GF-D8 (cell line): ENCODE results near the gene COL25A1.
"Not testable (repeated sequence)": the region's sequence is repeated elsewhere in the genome, so short reads cannot be mapped to it uniquely, and the experiment has no call there.

ENCODE experiments used
- DNase-seq: peaks from one replicate; lab custom pipeline; 2025; lab: John Stamatoyannopoulos, UW

COL25A1 gene

DNA sequence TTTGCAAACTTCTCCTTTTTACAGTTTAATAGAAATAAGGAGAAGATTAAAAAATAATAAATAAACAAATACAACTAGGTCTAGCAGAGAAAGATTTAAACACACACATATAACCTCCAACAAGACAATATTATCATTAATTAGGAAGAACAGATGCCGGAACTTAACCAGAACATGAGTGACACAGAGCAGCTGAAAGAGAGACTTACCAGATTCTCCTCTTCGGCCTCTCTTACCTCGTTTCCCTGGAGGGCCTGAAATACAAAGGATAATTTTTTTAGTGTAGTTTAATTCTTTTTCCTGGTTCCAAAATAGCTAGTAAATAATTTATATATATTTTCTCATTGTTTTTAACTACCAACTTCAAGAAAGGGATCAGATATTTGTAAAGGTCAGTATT, 252.5 kb downstream of the COL25A1 start:
- DNase-seq: no peak

DNA sequence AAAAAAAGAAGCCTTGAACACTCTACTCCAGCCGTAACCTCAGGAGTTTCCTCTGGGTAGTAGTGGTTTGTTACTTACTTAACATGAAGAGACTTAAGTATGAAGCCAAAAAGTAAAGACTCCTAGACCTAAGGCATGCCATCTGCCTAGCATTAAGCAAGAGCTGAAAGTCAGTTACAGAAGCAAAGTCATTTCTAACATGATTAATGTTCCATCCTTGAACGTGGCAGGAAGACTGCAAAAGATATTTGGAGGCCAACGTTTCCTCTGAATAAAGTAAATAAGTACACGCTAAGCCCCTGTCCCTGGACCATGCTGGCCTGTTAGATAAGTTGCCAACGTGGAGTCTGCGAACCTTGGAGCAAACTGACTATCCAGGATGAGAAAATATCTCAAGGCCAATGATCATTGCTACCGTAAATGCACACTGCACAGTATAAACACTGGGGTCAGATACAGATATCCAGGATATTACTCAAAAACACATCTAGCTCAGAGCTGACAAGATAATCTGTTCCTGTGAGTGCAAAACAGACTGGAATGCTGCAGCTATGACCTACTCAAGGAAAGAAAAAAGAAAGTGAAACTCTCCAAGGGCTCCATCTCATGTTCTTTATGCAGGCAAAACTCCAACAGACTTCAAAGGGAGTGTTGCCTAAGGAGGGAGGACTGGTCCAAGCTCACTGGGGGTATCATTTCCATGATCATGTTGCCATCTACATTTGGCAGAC, 255.8 kb downstream of the COL25A1 start:
- no peak for DNase-seq

DNA sequence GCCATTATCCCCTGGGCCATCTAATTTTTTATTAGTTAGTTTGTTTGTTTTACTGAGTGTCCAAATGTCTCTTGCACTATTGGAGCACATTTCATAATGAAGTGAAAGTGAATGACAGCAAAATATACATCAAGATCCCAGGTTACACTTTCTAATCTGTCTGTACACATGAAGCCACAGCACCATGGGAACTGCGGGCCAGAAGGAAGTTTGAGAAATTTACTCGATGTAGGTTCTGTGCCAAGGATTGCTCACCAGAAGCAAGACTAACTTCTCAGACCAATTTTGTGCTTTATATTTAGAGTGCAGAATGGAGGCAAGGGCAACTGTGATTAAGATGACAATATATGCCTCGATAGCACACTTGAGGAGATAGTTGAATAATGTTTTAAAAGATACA, 258.0 kb downstream of the COL25A1 start:
- no peak for DNase-seq

DNA sequence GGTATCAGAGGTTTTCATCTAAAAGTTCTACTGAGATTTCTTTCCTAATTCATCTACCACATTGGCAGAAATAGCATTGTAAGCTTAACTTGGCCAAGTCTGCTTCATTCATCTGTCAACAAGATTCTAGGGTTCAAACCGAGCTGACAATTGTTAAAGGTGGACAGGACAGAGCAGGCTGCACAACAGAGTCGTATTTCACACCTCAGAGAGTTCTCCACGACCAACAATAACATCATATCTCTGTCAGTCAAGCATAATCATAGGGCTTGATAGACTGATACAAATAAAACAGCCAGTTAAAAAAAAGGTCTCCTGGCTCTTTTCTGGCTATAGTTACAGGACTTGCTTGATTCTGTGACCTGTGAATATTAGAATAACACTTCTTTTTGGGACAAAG, 259.2 kb downstream of the COL25A1 start:
- DNase-seq: no peak

DNA sequence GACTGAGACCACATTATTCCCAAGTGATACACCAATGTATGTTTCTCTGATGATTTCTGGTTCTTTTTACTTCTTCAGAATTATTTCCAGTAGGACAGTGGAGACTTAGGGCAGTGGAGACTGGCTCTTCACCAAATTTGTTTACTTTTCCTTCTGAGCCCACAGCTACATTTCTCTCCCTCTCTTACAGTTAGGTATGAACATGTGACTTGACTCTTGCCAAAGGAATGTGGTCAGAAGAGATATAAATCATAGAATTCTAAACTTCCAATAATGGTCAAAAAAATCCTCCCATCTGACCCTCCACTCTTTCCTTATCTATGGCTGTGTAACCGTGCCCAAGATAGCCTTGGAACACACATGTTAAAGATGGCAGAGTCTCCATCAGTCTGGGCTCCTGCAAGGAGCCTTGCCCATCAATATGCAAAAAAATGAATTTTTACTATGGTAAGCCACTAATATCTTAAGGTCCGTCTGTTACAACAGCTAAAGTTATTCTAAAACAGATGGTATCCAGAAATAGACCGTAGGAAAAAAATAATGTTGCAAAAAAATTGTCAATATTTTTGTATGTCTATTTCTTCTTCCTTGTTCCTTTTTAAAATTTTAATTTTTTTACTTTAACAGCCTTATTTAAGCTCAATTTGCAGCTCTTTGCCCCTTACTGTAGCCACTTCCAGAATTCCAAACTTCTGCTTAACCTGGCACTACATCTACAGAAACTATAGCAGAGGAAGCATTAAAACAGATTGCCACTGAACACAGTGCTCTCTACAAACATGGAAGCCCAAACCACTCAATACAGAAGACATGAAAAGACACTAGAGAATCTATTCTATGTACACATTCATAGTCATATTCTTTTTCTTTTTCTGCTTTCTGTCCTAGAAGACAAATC, 260.7 kb downstream of the COL25A1 start:
- DNase-seq: no peak

DNA sequence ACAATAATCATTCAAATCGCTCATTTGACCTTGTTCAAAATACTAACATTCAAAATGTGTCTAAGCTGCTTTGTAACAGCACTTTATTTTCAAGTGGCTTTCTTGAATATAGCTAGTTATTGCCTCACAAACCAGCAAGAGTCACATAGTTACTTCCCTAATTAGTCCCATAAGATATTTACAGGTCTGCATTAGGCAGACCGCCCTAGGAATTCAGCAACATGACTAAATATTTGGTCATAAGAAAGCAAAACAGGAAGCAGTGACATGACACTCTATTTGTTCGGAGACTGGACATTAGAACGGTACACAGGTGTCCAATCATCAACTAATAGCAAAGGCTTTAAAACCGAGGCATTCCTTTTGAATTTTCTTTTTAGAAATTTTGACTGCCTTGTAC, 262.0 kb downstream of the COL25A1 start:
- no peak for DNase-seq

DNA sequence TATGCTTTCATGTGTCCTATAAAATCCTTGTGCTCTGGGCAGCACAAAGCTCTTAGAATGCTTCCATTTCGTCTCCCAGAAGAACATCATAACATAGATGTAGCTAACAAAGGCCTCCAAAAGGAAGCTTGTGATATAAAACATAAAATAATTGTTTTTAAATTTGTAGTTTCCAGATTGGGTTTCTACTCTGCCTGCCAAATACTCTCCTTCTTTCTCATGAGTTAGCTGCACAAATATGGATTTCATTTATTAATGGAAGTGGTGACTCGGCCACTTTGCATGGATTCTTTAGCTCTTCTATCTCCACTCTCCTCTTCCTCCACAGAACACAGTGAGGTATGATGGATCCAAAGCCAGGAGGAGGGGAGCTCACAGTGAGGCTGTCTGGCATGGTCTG, 265.4 kb downstream of the COL25A1 start:
- DNase-seq: no peak

DNA sequence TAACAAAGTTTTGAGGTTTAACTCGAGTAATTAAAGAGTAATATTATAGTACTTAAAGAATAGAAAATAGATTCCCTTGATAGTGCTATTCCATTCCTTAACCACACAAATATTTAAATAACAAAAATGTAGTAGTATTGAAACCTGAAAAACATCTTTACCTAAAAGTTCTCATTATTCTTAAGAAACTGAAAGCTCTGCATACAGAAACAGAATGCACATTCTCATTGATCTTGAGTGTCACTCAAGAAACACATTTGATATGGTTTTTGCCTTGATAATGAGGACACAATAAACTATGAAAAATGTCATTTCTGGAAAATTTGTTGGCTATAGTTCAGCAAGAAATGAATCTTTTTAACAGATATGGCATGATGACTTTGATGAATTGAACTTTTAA, 268.5 kb downstream of the COL25A1 start:
- DNase-seq: no peak

DNA sequence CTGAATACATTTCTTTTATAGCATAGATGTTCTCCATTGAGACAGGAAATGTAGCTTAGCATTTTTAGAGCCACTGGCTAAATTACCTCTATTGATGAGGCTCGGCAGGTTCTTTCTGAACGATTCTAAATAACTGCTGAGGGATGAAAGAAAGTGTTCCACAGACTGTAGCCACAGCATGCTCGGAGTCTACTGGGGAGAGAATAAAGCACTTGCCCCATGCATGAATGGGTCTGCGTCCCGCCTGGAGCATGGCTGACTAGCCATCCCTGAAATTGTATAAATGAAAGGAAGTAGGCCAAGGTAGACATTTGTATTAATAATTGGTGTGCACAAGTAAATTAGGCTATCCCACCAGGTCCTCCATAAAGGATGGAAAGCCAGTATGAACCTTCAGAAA, 269.8 kb downstream of the COL25A1 start:
- no peak for DNase-seq

DNA sequence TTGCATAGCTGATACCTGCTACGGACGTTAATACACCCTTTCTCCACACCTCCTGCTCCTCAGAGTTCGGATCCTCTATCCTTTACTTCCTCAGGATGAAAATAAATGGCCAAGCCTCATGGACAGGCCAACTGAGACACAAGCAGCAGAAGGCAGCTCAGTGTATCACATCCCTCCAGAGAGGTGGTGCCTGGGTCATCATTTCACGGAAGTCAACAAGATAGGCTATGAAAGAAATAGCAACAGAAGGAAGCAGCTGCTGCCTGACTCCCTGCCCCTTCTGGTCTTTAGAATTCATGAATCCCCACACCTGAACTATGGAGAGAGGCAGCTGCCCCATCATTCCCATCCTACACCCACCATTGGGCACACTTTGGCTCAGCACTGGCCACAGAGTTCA, 272.5 kb downstream of the COL25A1 start:
- no peak for DNase-seq

DNA sequence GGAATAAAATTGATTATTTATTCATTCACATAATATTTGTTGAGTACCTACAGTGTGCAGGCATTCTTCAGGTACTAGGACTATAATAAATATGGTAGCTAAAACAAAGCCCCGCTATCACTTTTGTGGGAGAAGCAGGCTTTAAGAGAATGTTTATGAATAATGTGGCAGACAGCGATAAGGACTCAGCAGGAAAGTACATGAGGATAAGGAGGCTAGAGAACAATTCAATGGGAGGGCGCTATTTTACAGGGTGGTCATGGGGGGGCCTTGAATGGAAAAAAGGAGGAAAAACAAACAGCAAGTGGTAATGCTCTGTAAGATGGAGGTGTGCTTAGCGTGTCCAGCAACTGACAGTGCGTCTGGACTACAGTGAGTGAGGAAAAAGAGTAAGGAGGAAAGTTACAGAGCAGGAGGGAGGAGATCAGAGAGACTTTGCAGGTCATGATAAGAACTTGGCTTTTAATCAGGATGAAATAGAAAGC, 275.4 kb downstream of the COL25A1 start:
- DNase-seq: no peak

DNA sequence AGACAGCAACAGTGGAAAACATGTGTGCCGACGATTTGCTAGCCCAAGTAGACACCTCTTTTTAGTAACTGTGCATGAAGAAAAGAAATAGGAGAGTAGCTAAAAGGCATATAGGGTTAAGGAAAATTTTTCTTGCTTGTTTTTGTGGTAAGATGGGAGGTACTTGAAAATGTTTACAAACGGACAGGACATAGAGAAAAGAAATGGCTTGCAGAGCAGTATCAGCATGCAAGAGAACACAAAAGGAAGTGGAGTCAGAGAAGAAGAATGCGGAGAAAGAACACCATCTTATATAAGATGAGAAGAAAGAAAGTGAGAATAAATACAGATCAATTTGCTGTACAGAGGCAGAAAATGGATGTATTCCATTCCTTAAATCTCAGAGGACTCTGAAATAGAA, 275.9 kb downstream of the COL25A1 start:
- DNase-seq: no peak

DNA sequence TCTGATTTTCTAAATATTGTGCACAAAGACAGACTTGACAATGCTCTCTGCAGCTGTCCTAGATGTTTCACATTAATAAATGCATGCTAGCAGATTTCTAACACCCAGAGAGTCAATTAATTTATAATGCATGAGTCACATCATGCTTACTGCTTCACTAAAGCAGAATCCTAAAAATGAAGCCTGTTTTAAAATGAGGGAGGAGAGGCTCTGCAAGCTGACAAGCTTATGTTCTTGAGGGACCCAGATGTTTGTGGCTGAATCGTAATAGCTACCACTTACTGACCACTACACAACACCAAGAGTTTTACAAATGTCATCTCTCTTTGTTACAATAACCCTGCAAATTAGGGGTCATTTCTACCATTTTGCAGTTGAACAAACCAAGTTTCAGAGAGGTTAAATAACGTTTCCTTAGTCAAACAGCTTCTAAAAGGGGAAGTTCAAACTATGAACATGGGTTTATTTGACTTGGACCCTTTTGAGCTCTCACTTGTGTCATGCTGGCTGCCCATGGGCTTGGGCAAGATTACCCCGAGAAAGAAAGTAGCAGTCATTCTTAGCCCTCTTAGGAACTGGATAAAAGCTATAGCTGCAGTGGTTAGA, 276.9 kb downstream of the COL25A1 start:
- no peak for DNase-seq

DNA sequence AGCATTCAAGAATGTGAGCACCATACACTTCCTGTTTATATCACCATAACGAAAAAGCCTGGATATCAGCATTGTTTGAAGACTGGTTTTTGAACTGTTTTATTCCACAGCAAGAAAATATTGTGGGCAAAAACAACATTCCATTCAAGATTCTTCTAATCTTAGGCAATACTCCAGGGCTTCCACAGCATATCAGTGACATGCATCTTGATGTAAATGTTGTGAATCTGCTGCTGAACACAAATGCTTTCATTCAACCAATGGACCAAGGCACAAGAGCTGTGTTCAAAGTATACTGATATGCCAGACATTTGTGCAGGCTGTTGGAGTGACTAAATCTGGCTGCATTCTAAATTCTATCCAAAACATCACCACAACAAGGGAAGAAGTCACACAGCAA, 279.5 kb downstream of the COL25A1 start:
- DNase-seq: no peak

DNA sequence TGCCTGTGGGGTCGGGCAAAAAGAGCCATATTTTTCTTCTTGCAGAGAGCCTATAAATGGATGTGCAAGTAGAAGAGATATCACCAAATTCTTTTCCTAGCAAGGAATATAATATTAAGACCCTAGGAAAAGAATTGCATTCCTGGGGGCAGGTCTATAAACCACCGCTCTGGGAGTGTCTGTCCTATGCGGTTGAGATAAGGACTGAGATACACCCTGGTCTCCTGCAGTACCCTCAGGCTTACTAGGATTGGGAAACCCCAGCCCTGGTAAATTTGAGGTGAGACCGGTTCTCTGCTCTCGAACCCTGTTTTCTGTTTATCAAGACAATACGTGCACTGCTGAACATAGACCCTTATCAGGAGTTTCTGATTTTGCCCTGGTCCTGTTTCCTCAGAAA, 280.8 kb downstream of the COL25A1 start:
- not testable (repeated sequence) for DNase-seq

DNA sequence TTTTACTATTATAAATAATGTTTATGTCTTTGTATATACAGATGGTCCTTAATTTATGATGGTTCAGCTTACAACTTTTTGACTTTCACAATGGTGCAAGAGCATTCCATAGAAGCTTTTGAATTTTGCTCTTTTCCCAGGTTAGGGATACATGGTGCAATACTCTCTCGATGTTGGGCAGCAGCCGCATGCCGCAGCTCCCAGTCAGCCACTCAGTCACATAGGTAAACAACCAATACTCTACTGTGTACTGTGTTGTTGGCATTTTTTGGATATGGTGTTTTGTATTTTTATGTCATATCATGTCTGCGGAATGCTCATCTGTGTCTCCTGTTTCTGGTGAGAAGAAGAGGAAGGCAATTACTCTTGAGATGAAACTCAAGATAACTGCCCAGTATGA, 281.6 kb downstream of the COL25A1 start:
- DNase-seq: no peak

DNA sequence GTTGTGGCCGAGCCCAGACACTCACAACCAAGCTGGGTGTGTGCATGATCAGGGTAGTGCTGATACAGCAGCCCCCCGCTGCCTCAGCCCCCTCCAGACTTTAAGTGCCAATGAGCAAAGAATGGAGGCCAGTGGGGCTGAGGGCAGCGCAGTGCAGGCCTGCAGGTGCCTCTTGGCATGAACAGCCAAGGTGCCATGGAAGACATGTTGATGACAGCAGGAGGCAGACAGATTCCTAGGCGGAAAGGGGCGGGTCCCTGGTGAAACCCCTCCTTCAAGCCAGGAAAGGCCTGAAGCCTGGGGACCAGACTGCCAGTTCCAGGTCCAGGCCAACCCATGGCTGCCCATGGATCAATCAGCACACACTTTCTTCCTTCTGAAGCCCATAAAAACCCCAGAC, 286.3 kb downstream of the COL25A1 start:
- DNase-seq: no peak

DNA sequence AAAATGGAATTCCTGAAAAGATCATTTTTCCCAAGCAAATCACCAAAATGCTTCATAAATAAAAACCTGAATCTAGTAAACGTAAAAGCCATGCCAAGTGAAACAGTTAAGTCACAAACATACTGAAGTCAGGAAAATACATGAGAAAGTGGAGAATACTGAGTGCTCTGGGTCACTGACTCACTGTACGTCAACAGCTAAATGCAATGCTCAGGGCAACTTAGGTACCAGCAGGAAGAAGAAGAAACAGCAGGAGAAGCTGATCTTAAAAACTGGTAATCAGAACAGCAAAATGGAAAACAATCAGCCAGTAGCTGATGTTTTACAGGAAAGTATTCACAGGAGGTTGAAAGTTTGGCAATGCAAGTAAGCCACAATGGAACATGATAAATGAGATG, 287.0 kb downstream of the COL25A1 start:
- DNase-seq: no peak

DNA sequence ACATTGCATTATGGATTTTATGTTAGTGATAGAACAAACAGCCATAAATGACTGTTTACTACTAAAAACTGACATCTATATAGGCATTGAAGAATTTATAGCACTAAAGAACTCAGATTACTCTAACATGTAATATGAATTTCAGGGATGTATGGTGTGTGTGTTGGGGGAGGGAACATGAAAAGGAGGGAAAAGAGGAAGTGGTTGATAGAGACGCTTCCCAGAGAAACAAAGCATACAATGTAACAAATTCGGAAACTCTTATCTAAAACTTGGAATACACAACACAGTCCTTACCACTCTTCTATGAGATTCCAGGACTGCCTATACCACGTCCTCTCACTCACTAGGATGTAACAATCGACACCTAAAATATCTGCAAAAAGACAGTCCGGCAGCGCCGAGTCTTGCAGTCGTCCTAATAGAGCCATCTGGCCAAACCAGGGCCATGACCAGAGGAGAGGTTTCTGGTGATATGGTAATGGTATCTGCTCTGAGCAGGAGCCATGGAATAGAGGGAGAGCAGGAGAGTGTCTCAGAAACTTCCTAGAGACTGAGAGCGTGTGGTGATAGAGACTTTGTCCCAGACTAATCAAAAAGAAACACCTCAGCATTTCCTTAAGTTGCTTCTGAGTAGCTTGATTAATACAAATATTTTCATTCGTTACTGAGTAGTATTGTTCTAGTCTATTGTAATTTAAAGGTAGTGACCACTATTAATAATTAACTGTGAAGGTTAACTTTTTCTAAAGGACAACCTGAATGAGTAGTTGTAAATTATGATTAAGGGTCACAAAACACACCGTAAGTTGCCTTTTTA, 287.7 kb downstream of the COL25A1 start:
- no peak for DNase-seq

DNA sequence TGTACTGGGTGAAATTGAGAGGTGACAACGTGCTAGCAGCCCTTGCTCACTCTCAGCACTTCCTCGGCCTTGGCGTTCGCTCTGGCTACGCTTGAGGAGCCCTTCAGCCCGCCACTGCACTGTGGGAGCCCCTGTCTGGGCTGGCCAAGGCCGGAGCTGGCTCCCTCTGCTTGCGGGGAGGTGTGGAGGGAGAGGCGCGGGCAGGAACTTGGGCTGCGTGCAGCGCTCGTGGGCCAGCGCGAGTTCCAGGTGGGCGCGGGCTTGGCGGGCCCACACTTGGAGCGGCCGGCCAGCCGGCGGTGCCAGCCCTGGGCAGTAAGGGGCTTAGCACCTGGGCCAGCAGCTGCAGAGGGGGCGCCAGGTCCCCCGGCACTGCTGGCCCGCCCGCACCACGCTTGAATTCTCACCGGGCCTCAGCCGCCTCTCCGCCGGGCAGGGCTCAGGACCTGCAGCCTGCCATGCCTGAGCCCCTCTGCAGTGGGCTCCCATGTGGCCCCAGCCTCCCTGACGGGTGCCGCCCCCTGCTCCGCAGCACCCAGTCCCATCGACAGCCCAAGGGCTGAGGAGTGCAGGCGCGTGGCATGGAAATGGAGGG, 290.1 kb downstream of the COL25A1 start:
- no peak for DNase-seq

DNA sequence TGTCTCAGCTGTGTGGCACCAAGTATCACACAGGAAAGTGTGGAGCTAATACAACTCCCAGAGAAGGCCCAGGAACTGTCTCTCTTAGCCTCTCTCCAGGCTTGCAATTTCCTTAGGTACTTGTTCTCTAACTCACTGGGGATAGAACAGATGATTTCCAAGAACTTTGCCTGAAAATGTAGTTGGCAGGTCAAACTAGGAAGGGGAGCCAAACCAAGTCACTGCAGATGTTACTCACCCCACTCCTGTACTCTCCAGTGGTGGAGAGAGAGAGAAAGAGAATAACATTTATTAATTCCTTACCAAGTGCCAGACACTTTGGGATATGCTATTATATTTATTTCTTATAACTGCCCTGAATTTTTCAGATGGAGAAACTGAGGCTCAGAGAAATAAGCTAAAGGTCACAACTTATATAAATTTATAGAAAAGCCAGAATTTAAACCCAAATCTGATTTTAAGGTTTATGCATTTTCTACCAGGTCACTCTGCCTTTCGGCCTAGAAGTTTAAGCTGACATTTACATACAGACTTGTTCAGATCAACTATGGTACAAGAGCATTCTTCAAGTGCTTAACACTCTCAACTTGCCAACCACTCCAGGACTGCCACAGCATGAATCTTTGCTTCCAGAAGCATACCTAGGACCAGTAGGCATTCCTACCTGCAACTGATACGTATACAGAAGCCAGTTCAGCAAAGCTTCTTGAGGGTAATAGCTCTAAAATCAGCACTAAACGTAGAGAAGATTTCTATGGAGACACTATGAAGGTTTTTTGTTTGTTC, 291.0 kb downstream of the COL25A1 start:
- no peak for DNase-seq
